ENCODE measurements around the gene EMD. TPM values are rescaled to one million over a fixed set of nuclear protein-coding genes. Genes with fewer than 3 reads are reported as not detected.
A peak's percentile ranks its signal among the peaks of the same experiment; 100 is the strongest.

The EMD gene
- total and polyA plus RNA-seq, 2 donors from 2014 or later = 79.6 to 102 TPM

GRCh38 chrX:154369449-154370299 is 9.4 kb upstream of the EMD start:
- H3K9ac ChIP-seq (ENCODE audit: low read length in 3 of 3) = peak overlapping the region; percentile 58 to 89 (median 69)
- FAIRE-seq (no peak), DNase-seq (peak; percentile 83 to 96 (median 87))
- no peaks in the 10 kb centered on the region for H3K9me3 ChIP-seq (ENCODE audit: control insufficient read depth in 2 of 3, insufficient read depth in 1 of 3, low read length in 3 of 3)
- intact Hi-C loops (cut with DNase I) = no loop called here
- peak overlapping the region; percentile 63 to 81 (median 78) for H3K4me3 ChIP-seq (ENCODE audit: low read length in 3 of 3)
- no peaks in the 10 kb centered on the region for H3K27me3 ChIP-seq (ENCODE audit: control insufficient read depth, insufficient read depth, low read length)
- TF ChIP-seq CTCF (IDR thresholded peaks at IDR 0.05; ENCODE audit: borderline replicate concordance, extremely low read depth, insufficient read depth) = no peak
- H3K27ac ChIP-seq (ENCODE audit: low read depth in 2 of 2, low read length in 2 of 2) = peak overlapping the region; percentile 93 to 94
- H3K4me1 ChIP-seq (ENCODE audit: control insufficient read depth in 2 of 3, insufficient read depth in 2 of 3, low read depth in 1 of 3, low read length in 3 of 3) = peaks cover 0 to 10% (median 0%) of the 10 kb centered on the region in 3 donors
- peaks cover 0 to 8% (median 0%) of the 10 kb centered on the region in 3 donors for H3K36me3 ChIP-seq (ENCODE audit: control insufficient read depth in 2 of 3, insufficient read depth in 3 of 3, low read length in 3 of 3)

- FAIRE-seq (no peak), DNase-seq (peak in 3 of 5 donors; percentile 32 to 85 (median 55))
- peak overlapping the region; percentile 41 to 89 (median 69) for H3K9ac ChIP-seq (ENCODE audit: low read length in 3 of 3)
- peak overlapping the region; percentile 78 to 82 (median 81) for H3K4me3 ChIP-seq (ENCODE audit: low read length in 3 of 3)
- no peaks in the 10 kb centered on the region for H3K9me3 ChIP-seq (ENCODE audit: control insufficient read depth in 2 of 3, insufficient read depth in 1 of 3, low read length in 3 of 3)
- no peak for TF ChIP-seq CTCF (IDR thresholded peaks at IDR 0.05; ENCODE audit: borderline replicate concordance, extremely low read depth, insufficient read depth)
- peaks cover 0 to 8% (median 0%) of the 10 kb centered on the region in 3 donors for H3K36me3 ChIP-seq (ENCODE audit: control insufficient read depth in 2 of 3, insufficient read depth in 3 of 3, low read length in 3 of 3)
- peaks cover 0 to 13% (median 0%) of the 10 kb centered on the region in 3 donors for H3K4me1 ChIP-seq (ENCODE audit: control insufficient read depth in 2 of 3, insufficient read depth in 2 of 3, low read depth in 1 of 3, low read length in 3 of 3)
- no peaks in the 10 kb centered on the region for H3K27me3 ChIP-seq (ENCODE audit: control insufficient read depth, insufficient read depth, low read length)
- intact Hi-C loops (cut with DNase I) = no loop called here
- peak overlapping the region; percentile 93 to 94 for H3K27ac ChIP-seq (ENCODE audit: low read depth in 2 of 2, low read length in 2 of 2)
Observed at GRCh38 chrX:154370300-154371016, 8.6 kb upstream of the EMD start.

GRCh38 chrX:154371017-154371788 is 7.9 kb upstream of the EMD start:
- H3K27me3 ChIP-seq (ENCODE audit: control insufficient read depth, insufficient read depth, low read length) = no peaks in the 10 kb centered on the region
- peak; percentile 94 to 99 (median 95) for DNase-seq
- H3K27ac ChIP-seq (ENCODE audit: low read depth in 2 of 2, low read length in 2 of 2) = peak overlapping the region; percentile 65 to 82
- no peak for TF ChIP-seq CTCF (IDR thresholded peaks at IDR 0.05; ENCODE audit: borderline replicate concordance, extremely low read depth, insufficient read depth)
- no peak for FAIRE-seq
- intact Hi-C loops (cut with DNase I) = no loop called here
- H3K9me3 ChIP-seq (ENCODE audit: control insufficient read depth in 2 of 3, insufficient read depth in 1 of 3, low read length in 3 of 3) = no peaks in the 10 kb centered on the region
- H3K36me3 ChIP-seq (ENCODE audit: control insufficient read depth in 2 of 3, insufficient read depth in 3 of 3, low read length in 3 of 3) = peaks cover 0 to 8% (median 0%) of the 10 kb centered on the region in 3 donors
- H3K4me3 ChIP-seq (ENCODE audit: low read length in 3 of 3) = peak overlapping the region; percentile 78 to 82 (median 80)
- peak overlapping the region; percentile 41 to 69 (median 58) for H3K9ac ChIP-seq (ENCODE audit: low read length in 3 of 3)
- peaks cover 0 to 13% (median 0%) of the 10 kb centered on the region in 3 donors for H3K4me1 ChIP-seq (ENCODE audit: control insufficient read depth in 2 of 3, insufficient read depth in 2 of 3, low read depth in 1 of 3, low read length in 3 of 3)
